Stimulated activated CD8-positive, alpha-beta memory T cell treated with anti-CD3 and anti-CD28 coated beads, Interleukin-4, amount 100 ng/mL, for 4 hours (primary cell): ENCODE measurements around the gene PAQR5.

Experiments used
- DNase-seq, 2 donors: peaks; one replicate each; pipeline ENCODE4 v3.0.0-alpha.2; 2020; ENCODE audit warnings: low read depth in 2 of 2, low spot score in 1 of 2

The PAQR5 gene

GRCh38 chr15:69456208-69457166 is 157.8 kb downstream of the PAQR5 start:
- no peak for DNase-seq
